GM12892 (cell line): Measurements from ENCODE around the gene LACRT.

ENCODE experiments used
- POLR2A ChIP-seq: IDR thresholded peaks from 2 replicates; pipeline ENCODE4 v1.6.1; 2011; ENCODE audit warnings: low read depth, low read length, control low read depth
- POLR2AphosphoS5 ChIP-seq: IDR thresholded peaks from 2 replicates; pipeline ENCODE4 v1.6.1; 2011; ENCODE audit warnings: low read depth, low read length, control low read depth

DNA sequence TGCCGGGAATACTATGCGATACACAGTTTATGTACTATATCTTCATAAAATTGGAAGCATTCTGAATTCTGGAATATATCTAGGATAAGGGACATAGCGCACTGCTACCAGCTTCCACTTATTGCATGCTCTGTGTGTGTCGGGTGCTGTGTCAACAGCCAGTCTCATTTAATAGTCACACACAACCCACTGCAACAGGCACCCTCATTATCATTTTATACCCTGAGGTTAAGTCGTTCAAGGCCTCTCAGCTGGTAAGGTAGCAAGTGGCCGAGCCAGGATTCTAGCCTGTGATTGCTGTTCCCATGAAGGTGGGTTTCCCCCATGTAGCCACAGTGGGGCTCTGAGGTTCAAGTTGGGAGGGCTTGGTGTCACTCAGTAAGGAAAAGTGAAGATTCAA lies 53.3 kb downstream of the LACRT start:
- TF ChIP-seq POLR2AphosphoS5 (no peak), POLR2A (no peak)
